T-helper 2 cell treated with Interferon-gamma antibody and Interleukin-4, amounts not matched to agents 5 μg/mL and 100 μg/mL, for 36 hours (primary cell): ENCODE results near the gene SLC22A9.
"Not testable (repeated sequence)": the region's sequence is repeated elsewhere in the genome, so short reads cannot be mapped to it uniquely, and the experiment has no call there.

Source experiments
- DNase-seq: peaks from one replicate; pipeline ENCODE4 v3.0.0; 2021; ENCODE audit warnings: low spot score
- H3K27ac Mint-ChIP-seq: one replicate; pipeline ENCODE4 v1.8.0; 2021; ENCODE audit warnings: mild to moderate bottlenecking, mixed read lengths
- H3K27me3 Mint-ChIP-seq: one replicate; pipeline ENCODE4 v1.8.0; 2021; ENCODE audit warnings: low read depth, mixed read lengths
- H3K36me3 Mint-ChIP-seq: one replicate; pipeline ENCODE4 v1.8.0; 2021; ENCODE audit warnings: low read depth, mixed read lengths
- H3K4me1 Mint-ChIP-seq: one replicate; pipeline ENCODE4 v1.8.0; 2021; ENCODE audit warnings: low read depth, mixed read lengths
- H3K4me3 Mint-ChIP-seq: one replicate; pipeline ENCODE4 v1.8.0; 2022; ENCODE audit warnings: mild to moderate bottlenecking, moderate library complexity, mixed read lengths
- H3K9me3 Mint-ChIP-seq: one replicate; pipeline ENCODE4 v1.8.0; 2021; ENCODE audit warnings: mixed read lengths

Gene SLC22A9

GRCh38 chr11:63406458-63406857 lies 36.9 kb downstream of the SLC22A9 start:
- Mint-ChIP-seq H3K4me3 (no peak overlapping the region), H3K27me3 (peaks cover 11% of the 10 kb centered on the region), H3K27ac (no peak overlapping the region), H3K4me1 (no peaks in the 10 kb centered on the region), H3K9me3 (no peaks in the 10 kb centered on the region), H3K36me3 (no peaks in the 10 kb centered on the region)
- DNase-seq: no peak

GRCh38 chr11:63417174-63417852 lies 47.7 kb downstream of the SLC22A9 start:
- Mint-ChIP-seq H3K27ac (no peak overlapping the region), H3K36me3 (no peaks in the 10 kb centered on the region), H3K4me1 (peaks cover 4% of the 10 kb centered on the region), H3K27me3 (peaks cover 14% of the 10 kb centered on the region), H3K4me3 (no peak overlapping the region), H3K9me3 (no peaks in the 10 kb centered on the region)
- DNase-seq: no peak

- no peak for DNase-seq
- Mint-ChIP-seq H3K4me1 (no peaks in the 10 kb centered on the region), H3K4me3 (no peak overlapping the region), H3K36me3 (no peaks in the 10 kb centered on the region), H3K27ac (no peak overlapping the region), H3K9me3 (no peaks in the 10 kb centered on the region), H3K27me3 (peaks cover 10% of the 10 kb centered on the region)
These were observed 58.5 kb downstream of the SLC22A9 start for GRCh38 chr11:63427971-63428508.

- H3K4me3 Mint-ChIP-seq, H3K36me3 Mint-ChIP-seq, DNase-seq, H3K27ac Mint-ChIP-seq, H3K4me1 Mint-ChIP-seq, H3K9me3 Mint-ChIP-seq: not testable (repeated sequence)
- peaks cover 16% of the 10 kb centered on the region for H3K27me3 Mint-ChIP-seq
These were observed 61.1 kb downstream of the SLC22A9 start for GRCh38 chr11:63430731-63431130.

GRCh38 chr11:63435351-63435750 lies 65.8 kb downstream of the SLC22A9 start:
- H3K4me1 Mint-ChIP-seq, H3K9me3 Mint-ChIP-seq, H3K36me3 Mint-ChIP-seq, DNase-seq, H3K27ac Mint-ChIP-seq, H3K4me3 Mint-ChIP-seq: not testable (repeated sequence)
- H3K27me3 Mint-ChIP-seq: peaks cover 12% of the 10 kb centered on the region

GRCh38 chr11:63435831-63436230 lies 66.2 kb downstream of the SLC22A9 start:
- H3K4me3 Mint-ChIP-seq, H3K36me3 Mint-ChIP-seq, DNase-seq, H3K27ac Mint-ChIP-seq, H3K9me3 Mint-ChIP-seq, H3K4me1 Mint-ChIP-seq: not testable (repeated sequence)
- peaks cover 12% of the 10 kb centered on the region for H3K27me3 Mint-ChIP-seq

- peaks cover 42% of the 10 kb centered on the region for H3K4me1 Mint-ChIP-seq
These were observed 74.1 kb downstream of the SLC22A9 start for GRCh38 chr11:63443714-63444113.

GRCh38 chr11:63444160-63444559 lies 74.6 kb downstream of the SLC22A9 start:
- peaks cover 2% of the 10 kb centered on the region for H3K27me3 Mint-ChIP-seq
- no peak for DNase-seq
- H3K9me3 Mint-ChIP-seq: no peaks in the 10 kb centered on the region
- no peak overlapping the region for H3K27ac Mint-ChIP-seq
- H3K4me1 Mint-ChIP-seq: peaks cover 42% of the 10 kb centered on the region
- no peak overlapping the region for H3K4me3 Mint-ChIP-seq
- no peaks in the 10 kb centered on the region for H3K36me3 Mint-ChIP-seq

More at GRCh38 chr11:63443714-63444113, 74.1 kb downstream of the SLC22A9 start:
- Mint-ChIP-seq H3K36me3 (no peaks in the 10 kb centered on the region), H3K27me3 (peaks cover 2% of the 10 kb centered on the region), H3K4me3 (no peak overlapping the region), H3K27ac (no peak overlapping the region), H3K9me3 (no peaks in the 10 kb centered on the region)
- peak; percentile 50 for DNase-seq

GRCh38 chr11:63445118-63445517 lies 75.5 kb downstream of the SLC22A9 start:
- no peak overlapping the region for H3K4me3 Mint-ChIP-seq
- H3K27ac Mint-ChIP-seq: no peak overlapping the region
- peaks cover 2% of the 10 kb centered on the region for H3K27me3 Mint-ChIP-seq
- H3K4me1 Mint-ChIP-seq: peaks cover 45% of the 10 kb centered on the region
- no peaks in the 10 kb centered on the region for H3K36me3 Mint-ChIP-seq
- no peaks in the 10 kb centered on the region for H3K9me3 Mint-ChIP-seq
- DNase-seq: no peak

- Mint-ChIP-seq H3K27me3 (peaks cover 5% of the 10 kb centered on the region), H3K9me3 (no peaks in the 10 kb centered on the region), H3K36me3 (no peaks in the 10 kb centered on the region), H3K4me3 (no peak overlapping the region), H3K4me1 (peaks cover 45% of the 10 kb centered on the region), H3K27ac (no peak overlapping the region)
- DNase-seq: peak; percentile 45
These were observed 76.1 kb downstream of the SLC22A9 start for GRCh38 chr11:63445720-63446119.

- no peak for DNase-seq
- Mint-ChIP-seq H3K9me3 (no peaks in the 10 kb centered on the region), H3K4me3 (no peak overlapping the region), H3K4me1 (peaks cover 41% of the 10 kb centered on the region), H3K27ac (no peak overlapping the region), H3K27me3 (peaks cover 20% of the 10 kb centered on the region), H3K36me3 (no peaks in the 10 kb centered on the region)
These were observed 79.1 kb downstream of the SLC22A9 start for GRCh38 chr11:63448646-63449045.

GRCh38 chr11:63459586-63459985 lies 90.0 kb downstream of the SLC22A9 start:
- Mint-ChIP-seq H3K27ac (no peak overlapping the region), H3K4me3 (no peak overlapping the region), H3K9me3 (no peaks in the 10 kb centered on the region), H3K27me3 (peaks cover 15% of the 10 kb centered on the region), H3K4me1 (no peaks in the 10 kb centered on the region), H3K36me3 (no peaks in the 10 kb centered on the region)
- no peak for DNase-seq
